Omental fat pad (tissue), 4 donors: Measurements from ENCODE around the gene FMN1. TPM values are rescaled to one million over a fixed set of nuclear protein-coding genes. Genes with fewer than 3 reads are reported as not detected.

Experiments
- ATAC-seq: fragments of 150-250 bp; one replicate; pipeline ENCODE4 v1.9.1; 2016; ENCODE audit warnings: mild to moderate bottlenecking, moderate library complexity; ENCODE audit not compliant: low FRiP score
- DNase-seq: peaks from one replicate; pipeline ENCODE4 v3.0.0-alpha.2; 2019; ENCODE audit warnings: low spot score
- CTCF ChIP-seq, 3 donors: fragments of 450-650 bp; IDR thresholded peaks; one replicate each; pipeline ENCODE4 v1.5.1; 2016 to 2017; ENCODE audit warnings: antibody characterized with exemption in 3 of 3, mild to moderate bottlenecking in 3 of 3, moderate library complexity in 2 of 3
- total RNA-seq, 4 donors: library from RNA; depleted of rRNA; stranded (reverse); fragments of >200 nt; gene quantifications; one replicate each; pipeline ENCODE4 v1.1.0, GENCODE V29; 2016

The FMN1 gene
- total RNA-seq, 4 donors from 2014 or later: 19.9 to 35.5 (median 28.5) TPM

DNA sequence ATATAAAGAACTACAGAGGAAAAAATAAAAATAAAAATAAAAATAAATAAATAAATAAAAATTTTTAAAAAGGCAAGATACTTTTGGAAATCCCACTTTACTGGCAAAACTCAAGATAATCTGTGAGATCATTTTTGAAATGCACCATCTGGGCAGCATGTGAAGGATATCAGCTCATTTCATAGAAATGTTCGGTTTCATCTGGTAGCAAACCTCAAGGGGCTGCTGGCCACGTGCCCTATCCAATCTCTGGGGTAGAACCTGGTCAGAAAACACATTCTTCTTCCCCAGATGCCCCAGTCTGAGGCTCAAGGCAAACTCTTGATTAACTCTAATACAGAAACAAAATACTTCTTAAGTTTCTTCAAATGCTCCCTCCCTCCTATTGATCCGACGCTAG is 166.0 kb downstream of the FMN1 start:
- TF ChIP-seq CTCF (IDR thresholded peaks at IDR 0.05): no peak
- no peak for DNase-seq

GRCh38 chr15:33027306-33028035 is 167.0 kb downstream of the FMN1 start:
- ATAC-seq (no peak), DNase-seq (no peak)
- TF ChIP-seq CTCF (IDR thresholded peaks at IDR 0.05): no peak

More for the DNA sequence above, 166.0 kb downstream of the FMN1 start:
- no peak for ATAC-seq

DNA sequence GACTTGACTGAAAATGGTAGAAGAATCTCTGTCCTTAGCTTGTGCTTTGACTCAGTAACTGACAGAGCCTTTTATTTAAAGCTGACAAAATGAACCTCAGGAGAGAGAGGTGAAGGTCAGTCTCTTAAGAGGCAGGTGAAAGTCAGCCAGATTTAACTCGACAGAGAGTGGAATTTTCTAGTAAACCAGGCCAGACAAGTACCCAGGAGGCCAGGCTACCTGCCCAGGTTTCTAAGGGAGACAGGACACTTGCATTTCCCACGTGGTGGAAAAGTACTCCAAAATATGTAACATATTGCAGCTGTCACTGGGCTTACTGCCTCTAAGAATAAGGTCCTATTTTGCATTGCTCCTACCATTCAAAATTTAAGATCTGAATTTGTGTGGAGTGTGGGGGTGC is 167.9 kb downstream of the FMN1 start:
- no peak for TF ChIP-seq CTCF (IDR thresholded peaks at IDR 0.05)
- no peak for ATAC-seq
- DNase-seq: no peak

GRCh38 chr15:33022629-33023028 is 171.9 kb downstream of the FMN1 start:
- ATAC-seq: no peak
- TF ChIP-seq CTCF (IDR thresholded peaks at IDR 0.05): no peak
- DNase-seq: no peak

GRCh38 chr15:33021806-33022389 is 172.6 kb downstream of the FMN1 start:
- no peak for TF ChIP-seq CTCF (IDR thresholded peaks at IDR 0.05)
- no peak for ATAC-seq
- DNase-seq: no peak

DNA sequence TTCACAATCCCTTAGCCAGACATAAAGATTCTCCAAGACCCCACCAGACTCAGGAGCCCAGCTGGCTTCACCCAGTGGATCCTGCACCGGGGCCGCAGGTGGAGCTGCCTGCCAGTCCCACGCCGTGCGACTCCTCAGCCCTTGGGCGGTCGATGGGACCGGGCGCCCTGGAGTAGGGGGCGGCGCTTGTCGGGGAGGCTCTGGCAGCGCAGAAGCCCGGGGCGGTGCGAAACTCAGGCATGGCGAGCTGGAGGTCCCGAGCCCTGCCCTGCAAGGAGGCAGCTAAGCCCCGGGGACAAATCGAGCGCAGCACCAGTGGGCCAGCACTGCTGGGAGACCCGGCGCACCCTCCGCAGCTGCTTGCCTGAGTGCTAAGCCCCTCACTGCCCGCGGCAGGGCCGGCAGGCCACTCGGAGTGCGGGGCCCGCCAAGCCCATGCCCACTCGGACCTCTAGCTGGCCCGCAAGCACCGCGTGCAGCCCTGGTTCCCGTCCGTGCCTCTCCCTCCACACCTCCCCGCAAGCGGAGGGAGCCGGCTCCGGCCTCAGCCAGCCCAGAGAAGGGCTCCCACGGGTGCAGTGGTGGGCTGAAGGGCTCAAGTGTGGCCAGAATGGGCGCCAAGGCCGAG is 175.0 kb downstream of the FMN1 start:
- ATAC-seq (no peak), DNase-seq (no peak)
- TF ChIP-seq CTCF (IDR thresholded peaks at IDR 0.05): no peak
